GM18907 (cell line): ENCODE data around the gene TOX3.

ENCODE experiments used
- ATAC-seq: cut with Tn5 transposase; IDR thresholded peaks from one replicate; pipeline ENCODE4 v1.9.1; 2021; ENCODE audit warnings: mild to moderate bottlenecking, moderate library complexity; ENCODE audit not compliant: unreplicated experiment

TOX3 gene

DNA sequence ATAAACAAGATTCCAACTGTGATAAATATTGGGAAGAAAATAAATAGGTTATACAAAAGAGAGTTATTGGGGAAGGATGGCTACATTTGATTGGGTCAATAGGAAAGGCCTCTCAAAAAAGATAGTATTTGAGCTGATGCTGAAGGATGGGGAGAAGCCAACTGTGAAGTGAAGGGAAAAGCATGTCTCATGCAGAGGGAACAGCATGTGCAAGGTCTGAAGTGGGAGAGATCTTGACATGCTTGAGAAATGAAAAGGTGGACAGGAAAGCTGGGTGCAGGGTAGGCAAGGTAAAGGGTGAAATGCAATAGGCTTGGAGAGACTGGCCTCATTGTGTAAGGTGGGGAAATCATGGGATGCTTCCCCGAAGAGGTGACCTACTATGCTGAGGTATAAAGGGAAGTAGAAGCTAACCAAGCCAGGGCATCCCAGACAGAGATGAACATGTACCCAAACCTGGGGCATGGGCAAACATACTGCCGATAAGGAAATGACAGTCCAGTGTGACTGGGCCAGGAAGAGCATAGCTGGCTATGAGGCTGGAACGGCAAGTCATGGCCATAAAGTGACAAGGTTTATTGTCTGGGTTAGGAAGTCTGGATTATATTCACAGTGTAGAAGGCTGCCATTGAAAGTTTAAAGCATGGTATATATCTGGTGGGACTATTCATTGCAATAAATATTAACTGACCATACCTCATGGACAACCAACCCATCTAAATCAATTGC lies 91.2 kb downstream of the TOX3 start:
- ATAC-seq, result no peak

DNA sequence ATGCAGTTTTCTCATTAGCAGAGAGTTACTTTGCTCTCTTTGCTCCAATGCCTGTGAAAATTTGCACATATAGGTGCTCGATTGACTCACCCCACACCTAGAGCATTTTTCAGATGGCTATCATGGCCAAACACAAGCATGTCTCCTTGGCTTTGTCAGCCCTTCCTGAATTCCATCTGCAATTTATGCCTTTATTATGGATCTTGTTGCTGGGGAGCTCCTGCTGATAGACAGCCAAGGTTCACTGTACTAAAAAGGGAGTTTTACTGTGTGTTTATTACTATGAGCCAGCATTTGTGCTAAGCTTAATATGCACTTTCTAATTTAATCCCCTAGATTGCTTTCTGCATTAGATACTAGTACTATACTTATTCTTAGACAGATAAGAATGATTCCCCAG lies 93.3 kb downstream of the TOX3 start:
- no peak for ATAC-seq

- no peak for ATAC-seq
These were observed 94.9 kb downstream of the TOX3 start for GRCh38 chr16:52451971-52452421.

GRCh38 chr16:52450916-52451315 lies 96.0 kb downstream of the TOX3 start:
- ATAC-seq, result no peak

GRCh38 chr16:52450241-52450640 lies 96.7 kb downstream of the TOX3 start:
- ATAC-seq, result no peak

GRCh38 chr16:52446080-52446479 lies 100.9 kb downstream of the TOX3 start:
- no peak for ATAC-seq

DNA sequence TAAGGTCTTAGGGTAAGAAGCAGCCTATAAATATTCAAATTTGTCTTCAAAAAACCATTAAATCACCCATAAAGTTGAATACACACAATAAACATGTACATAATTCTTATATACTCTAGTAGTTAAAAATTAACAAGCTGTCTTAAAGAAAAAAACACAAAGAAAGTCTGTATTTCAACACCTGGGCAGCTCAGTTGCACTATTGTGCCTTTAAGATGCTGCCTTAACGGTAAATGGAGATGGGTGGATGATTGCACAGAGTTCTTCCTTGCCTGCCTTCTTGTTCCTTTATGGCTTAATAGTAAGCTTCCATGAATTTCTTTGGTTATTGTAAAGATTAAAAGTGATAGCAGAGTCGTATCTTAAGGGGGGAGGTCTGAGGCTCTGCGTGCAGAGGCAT lies 105.1 kb downstream of the TOX3 start:
- ATAC-seq, result no peak

DNA sequence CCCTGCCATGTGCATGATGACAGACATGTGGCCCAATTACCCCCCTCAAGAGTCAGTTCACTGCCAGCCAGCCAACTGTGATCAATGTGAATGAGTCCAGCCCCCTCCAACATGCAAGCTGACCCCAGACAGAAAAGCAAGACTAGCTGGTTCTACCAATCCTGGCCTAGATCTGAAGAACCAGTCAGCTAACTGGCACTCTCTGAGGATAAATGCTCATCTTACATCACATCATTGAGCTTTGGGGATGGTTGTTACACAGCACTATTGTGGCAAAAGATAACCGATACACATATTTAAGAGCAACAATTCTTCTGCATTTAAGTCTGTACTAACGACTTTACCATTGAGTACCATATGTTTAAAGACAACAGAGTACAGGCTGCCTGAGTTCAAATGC lies 106.7 kb downstream of the TOX3 start:
- ATAC-seq, result no peak

GRCh38 chr16:52439750-52440149 lies 107.2 kb downstream of the TOX3 start:
- ATAC-seq, result no peak

DNA sequence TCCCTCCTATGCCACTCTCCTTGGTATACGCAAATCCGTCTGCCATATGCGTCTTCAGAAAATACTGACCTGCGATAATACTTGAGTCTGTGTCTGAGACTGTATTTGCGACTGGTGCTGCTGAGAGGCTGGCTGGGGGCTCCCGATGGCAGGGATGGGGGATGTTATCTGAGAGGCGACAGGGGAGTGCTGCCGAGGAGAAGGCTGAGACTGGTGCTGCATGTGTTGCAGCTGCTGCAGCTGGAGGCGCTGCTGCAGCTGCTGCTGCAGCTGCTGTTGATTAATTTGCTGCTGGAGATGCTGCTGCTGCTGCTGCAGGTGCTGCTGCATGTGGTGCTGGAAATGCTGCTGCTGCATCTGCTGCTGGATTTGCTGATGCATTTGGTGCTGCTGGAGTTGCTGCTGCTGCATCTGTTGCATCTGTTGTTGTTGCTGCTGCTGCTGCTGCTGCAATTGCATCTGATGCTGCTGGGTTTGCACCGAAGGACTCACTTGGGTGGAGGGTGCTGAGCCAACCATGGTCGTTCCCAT lies 107.7 kb downstream of the TOX3 start:
- no peak for ATAC-seq

- no peak for ATAC-seq
These were observed 109.7 kb downstream of the TOX3 start for GRCh38 chr16:52437277-52437670.

DNA sequence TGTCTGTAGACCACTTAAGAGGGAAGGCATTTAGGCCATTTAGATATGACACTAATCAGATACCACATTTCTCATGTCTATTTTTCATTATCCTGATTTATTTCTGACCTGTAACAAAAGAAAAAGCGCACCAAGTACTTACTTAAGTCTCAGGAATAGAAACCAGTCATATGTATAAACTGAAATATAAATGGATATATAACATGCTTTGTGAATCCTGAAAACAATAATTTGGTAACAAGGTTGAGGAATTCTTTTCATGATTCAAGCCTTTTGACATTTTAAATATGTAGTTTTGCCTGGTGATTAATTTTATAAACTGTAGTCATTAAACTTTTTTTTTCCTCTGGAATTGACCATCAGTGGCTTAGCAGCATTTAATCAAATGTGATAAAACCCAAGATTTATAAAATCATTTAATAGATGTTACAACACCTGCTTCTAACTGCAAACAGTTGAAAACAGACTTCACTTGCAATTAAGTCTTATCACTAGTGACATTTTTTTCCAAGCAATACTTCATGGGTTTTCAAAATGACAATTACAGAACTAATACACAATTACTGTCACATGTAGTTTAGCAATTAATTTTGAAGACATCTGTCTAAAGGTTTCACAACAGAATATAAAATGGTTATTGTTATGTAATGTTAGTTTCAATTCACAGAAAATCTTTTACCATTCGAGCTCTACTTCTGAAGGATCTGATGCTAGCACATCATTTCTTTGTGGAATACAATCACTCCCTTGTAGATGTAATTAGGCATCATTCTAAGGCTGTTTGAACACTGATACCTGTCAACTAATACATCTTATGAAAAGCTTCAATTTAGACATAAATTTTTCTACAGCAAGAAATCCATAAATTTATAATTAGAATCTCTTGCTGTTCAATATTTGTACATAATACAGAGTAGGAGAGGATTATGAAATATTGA lies 110.3 kb downstream of the TOX3 start:
- no peak for ATAC-seq

- ATAC-seq, result no peak
These were observed 112.7 kb downstream of the TOX3 start for GRCh38 chr16:52434224-52434623.

DNA sequence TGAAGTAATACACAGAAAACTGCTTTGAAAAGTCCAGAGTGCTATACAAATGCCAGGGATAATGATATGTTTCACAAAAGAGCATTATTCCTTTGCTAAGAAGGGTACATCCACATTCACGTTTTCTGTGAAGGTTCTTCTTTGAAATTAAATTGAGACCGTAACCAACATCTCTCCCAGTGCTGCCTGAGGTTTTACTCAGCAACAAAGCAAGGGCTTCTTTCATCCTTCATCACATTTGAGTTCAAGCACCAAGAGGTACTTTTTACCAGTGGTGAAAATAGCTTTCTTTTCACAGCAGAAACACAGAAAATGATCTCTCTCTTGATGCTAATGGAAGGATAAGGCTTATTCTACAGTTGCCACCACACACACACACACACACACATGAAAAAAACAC lies 113.3 kb downstream of the TOX3 start:
- ATAC-seq, result no peak

GRCh38 chr16:52424591-52424990 lies 122.4 kb downstream of the TOX3 start:
- ATAC-seq, result no peak

DNA sequence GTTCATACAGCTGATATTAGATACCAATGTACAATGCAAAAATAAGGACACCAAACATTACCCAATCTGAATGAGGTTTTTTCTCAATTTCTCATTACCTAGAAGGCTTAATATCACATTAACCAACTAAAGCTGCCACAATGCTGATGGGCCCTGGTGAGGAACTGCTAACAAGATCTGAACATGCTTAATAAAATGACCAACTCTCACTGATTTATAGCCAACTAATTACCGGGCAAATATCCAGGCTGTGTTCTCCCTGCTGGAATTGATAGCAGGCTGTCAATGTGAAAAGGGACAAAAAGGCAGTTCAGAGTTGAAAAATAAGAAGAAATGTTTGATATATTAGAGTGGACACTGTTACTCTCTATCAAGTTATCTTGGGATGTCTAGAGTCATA lies 124.6 kb downstream of the TOX3 start:
- no peak for ATAC-seq

DNA sequence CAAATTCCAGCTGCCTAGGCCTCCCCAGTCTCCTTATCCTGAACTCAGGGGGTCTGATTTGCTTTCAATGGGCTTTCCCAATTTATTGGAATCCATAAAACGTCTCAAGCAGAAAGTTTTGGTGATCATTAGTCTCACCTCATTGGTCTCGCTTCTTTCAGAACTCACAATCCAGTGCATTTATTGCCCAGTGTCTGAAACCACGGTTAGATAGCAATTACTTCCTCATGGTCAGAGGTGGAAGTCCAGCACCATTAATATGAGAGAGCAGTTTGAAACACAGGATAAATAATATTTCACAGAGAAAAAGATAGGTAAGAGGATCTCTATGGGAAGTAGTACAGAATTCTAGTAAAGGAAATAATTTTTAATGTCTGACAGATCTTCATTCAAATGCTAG lies 128.7 kb downstream of the TOX3 start:
- ATAC-seq, result no peak

DNA sequence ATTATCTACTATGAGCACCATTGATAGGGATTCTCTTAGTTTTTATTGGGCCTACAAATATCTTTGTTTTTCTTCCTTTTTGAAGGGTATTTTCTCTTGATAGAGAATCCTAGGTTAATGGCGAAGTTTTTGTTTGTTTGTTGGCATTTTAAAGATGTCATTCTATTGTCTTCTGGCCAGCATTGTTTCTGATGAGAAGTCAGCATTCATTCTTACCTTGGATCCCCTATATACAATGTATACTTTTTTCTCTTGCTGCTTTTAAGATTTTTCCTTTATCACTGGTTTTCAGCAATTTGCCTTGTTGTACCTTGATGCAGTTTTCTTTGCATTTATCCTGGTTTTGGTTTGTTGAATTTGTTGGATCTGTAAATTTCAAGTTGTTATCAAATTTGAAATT lies 130.1 kb downstream of the TOX3 start:
- no peak for ATAC-seq

DNA sequence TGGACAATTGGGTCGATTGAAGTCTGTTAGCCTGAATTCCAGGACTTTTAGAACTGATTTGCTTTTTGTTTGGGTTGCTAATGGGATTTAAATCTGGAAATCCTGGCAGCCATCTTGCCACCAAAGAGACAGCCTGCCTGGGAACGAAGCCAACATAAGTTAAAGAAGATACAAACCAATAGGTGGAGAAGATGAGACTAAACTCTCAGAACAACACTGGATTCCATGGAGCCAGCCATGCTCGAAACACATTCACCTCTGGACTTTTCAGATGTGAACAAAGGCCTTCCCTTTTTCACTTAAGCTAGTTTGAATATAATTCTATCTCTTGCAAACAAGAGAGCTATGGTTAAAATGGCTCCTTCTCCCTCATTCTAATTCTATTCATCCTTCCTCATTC lies 135.9 kb downstream of the TOX3 start:
- no peak for ATAC-seq

- ATAC-seq, result no peak
These were observed 138.6 kb downstream of the TOX3 start for GRCh38 chr16:52408191-52408845.

GRCh38 chr16:52407778-52408177 lies 139.2 kb downstream of the TOX3 start:
- no peak for ATAC-seq
